ENCODE measurements around the gene CATSPERE.
"Not testable (repeated sequence)": the region's sequence is repeated elsewhere in the genome, so short reads cannot be mapped to it uniquely, and the experiment has no call there.

Gene CATSPERE

DNA sequence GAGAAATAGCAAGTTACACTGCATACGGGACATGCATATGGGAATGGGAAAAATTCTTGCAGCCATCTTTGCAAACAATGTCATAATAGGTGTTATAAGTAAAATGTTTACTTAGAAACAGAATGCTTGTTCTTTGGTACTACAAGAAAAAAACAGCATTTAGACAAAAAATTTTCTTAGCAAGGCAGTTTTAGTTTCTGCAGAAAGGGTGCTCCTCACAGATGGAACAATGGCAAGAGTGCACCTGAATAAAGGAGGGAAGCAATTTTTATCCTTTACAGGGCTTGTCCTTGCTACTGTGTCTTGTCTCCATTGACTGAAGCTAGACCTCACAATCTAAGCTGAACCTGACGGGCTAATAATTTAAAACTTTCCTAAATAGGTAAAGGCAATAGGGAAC is 112.7 kb downstream of the CATSPERE start:
- no peak for DNase-seq
- no peaks in the 10 kb centered on the region for H3K27me3 ChIP-seq
- TF ChIP-seq, protein P1, sequence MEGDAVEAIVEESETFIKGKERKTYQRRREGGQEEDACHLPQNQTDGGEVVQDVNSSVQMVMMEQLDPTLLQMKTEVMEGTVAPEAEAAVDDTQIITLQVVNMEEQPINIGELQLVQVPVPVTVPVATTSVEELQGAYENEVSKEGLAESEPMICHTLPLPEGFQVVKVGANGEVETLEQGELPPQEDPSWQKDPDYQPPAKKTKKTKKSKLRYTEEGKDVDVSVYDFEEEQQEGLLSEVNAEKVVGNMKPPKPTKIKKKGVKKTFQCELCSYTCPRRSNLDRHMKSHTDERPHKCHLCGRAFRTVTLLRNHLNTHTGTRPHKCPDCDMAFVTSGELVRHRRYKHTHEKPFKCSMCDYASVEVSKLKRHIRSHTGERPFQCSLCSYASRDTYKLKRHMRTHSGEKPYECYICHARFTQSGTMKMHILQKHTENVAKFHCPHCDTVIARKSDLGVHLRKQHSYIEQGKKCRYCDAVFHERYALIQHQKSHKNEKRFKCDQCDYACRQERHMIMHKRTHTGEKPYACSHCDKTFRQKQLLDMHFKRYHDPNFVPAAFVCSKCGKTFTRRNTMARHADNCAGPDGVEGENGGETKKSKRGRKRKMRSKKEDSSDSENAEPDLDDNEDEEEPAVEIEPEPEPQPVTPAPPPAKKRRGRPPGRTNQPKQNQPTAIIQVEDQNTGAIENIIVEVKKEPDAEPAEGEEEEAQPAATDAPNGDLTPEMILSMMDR (IDR thresholded peaks at IDR 0.05; ENCODE audit: low read depth, low read length): no peak
- no peak overlapping the region for H3K4me3 ChIP-seq (ENCODE audit: low read depth, low read length)
- H3K9me3 ChIP-seq: peaks cover 6% of the 10 kb centered on the region; the same call in 1 of the 2 replicates
- no peaks in the 10 kb centered on the region for H3K36me3 ChIP-seq
- H3K4me1 ChIP-seq: no peaks in the 10 kb centered on the region

DNA sequence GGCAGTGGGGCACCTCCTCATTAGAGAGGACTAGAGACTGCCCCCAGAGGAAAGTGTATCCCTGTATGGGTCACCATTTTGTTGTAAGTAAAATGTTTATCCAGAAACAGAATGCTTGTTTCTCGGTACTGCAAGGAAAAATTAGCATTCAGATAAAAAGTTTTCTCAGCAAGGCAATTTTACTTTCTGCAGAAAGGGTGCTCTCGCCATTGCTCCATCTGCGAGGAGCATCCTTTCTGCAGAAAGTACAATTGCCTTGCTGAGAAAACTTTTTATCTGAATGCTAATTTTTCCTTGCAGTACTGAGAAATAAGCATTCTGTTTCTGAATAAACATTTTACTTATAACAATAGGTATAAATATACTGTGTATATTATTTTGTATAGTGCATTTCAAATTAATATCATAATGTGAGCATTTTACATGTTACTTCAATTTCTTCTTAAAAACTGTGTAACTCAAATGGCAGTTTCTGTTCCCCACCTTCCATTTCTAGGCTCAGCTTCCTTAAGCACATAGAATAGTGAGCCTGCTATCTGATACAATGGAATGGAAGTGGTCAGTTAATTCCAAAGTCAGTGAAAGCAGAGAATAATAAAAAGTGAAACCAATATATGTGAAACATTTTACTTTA is 115.3 kb downstream of the CATSPERE start:
- Histone ChIP-seq H3K27me3 (no peaks in the 10 kb centered on the region), H3K36me3 (no peaks in the 10 kb centered on the region), H3K4me1 (no peaks in the 10 kb centered on the region), H3K9me3 (peaks cover 6% of the 10 kb centered on the region; the same call in 1 of the 2 replicates), H3K4me3 (ENCODE audit: low read depth, low read length) (no peak overlapping the region)
- DNase-seq: no peak
- TF ChIP-seq, protein P1 (IDR thresholded peaks at IDR 0.05; ENCODE audit: low read depth, low read length): no peak

DNA sequence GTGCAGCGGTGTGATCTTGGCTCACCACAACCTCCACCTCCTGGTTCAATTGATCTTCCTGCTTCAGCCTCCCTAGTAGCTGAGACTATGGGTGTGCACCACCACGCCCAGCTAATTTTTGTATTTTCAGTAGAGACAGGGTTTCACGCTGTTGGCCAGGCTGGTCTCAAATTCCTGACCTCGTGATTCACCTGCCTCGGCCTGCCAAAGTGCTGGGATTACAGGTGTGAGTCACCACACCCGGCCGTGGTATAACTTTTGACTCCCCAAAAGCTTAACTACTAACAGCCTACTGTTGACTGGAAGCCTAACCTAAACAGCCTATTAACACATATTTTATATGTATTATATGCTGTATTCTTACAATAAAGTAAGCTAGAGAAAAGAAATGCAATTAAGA is 117.1 kb downstream of the CATSPERE start:
- not testable (repeated sequence) for DNase-seq, H3K36me3 ChIP-seq, H3K9me3 ChIP-seq

DNA sequence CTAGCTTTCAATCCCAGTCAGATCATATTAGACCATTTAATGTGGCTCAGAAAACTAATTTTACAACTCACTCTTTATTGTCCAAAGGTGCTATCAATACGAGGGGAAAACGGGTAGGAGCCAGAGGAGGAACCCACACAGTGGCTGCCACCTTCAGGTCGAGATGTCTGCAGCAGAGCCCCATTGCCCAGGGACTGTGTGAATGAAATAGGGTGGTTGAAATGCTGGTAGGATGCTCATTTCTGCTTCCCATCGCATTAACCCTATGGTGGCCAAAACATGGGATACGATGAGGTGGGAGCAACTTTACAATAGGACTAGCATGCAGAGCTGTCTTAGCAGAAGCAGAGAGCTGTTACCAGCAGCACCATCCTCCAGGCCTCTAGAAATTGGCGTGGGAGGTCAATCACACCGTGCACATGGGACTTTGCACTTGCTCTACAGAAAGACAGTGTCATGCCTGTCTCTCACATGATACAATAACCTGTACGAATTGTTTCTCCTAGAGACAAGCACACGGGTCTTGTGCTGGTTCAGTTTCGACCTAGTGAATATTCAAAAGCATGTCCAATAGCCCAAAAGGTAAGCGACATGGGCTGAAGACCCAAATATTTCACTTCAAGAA is 122.4 kb downstream of the CATSPERE start:
- Histone ChIP-seq H3K4me1 (no peaks in the 10 kb centered on the region), H3K4me3 (ENCODE audit: low read depth, low read length) (no peak overlapping the region), H3K36me3 (no peaks in the 10 kb centered on the region), H3K9me3 (no peaks in the 10 kb centered on the region), H3K27me3 (no peaks in the 10 kb centered on the region)
- TF ChIP-seq, protein P1 (IDR thresholded peaks at IDR 0.05; ENCODE audit: low read depth, low read length): 0 out of 2 replicates have a peak, but pooled peaks have one; percentile 4
- no peak for DNase-seq

More for the DNA sequence above, 117.1 kb downstream of the CATSPERE start:
- H3K4me3 ChIP-seq (ENCODE audit: low read depth, low read length); H3K4me1 ChIP-seq; H3K27me3 ChIP-seq: not testable (repeated sequence)

DNA sequence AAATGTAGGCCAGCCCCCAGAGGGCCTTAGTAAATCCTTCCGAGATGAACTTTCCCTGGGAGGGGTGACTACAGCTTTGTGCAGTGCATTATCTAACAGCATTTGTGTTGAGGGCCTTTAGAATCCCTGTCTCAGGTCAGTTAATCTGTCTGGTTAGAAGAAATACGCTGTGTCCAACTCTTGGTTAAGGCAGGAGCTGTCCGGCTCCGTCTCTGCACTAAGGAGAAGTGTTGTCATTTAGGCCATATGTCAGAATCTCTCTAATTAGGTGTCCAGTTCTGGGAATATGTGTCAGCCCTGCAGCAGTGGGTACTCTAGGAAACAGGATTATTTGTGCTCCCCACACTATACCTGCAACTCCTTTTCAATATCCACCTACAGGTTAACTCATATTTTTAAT is 124.8 kb downstream of the CATSPERE start:
- Histone ChIP-seq H3K9me3 (no peaks in the 10 kb centered on the region), H3K4me3 (ENCODE audit: low read depth, low read length) (no peak overlapping the region), H3K27me3 (no peaks in the 10 kb centered on the region), H3K36me3 (no peaks in the 10 kb centered on the region), H3K4me1 (no peaks in the 10 kb centered on the region)
- no peak for DNase-seq
- TF ChIP-seq, protein P1 (IDR thresholded peaks at IDR 0.05; ENCODE audit: low read depth, low read length): no peak

DNA sequence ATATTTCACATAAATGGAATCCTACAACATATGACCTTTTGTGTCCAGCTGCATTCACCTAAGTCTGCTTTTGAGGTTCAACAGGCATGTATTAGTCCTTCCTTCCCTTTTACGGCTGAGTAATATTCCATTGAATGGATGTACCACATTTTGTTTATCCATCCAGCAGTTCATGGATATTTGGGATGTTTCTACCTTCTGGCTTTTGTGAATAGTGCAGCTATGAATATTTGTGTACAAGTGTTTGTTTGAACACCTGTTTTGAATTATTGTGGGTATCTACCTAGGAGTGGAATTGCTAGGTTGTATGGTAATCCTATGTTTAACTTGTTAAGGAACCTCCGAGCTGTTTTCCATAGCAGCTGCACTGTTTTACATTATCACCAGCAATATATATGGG is 129.6 kb downstream of the CATSPERE start:
- no peak for DNase-seq
- H3K4me3 ChIP-seq (ENCODE audit: low read depth, low read length): no peak overlapping the region
- no peaks in the 10 kb centered on the region for H3K4me1 ChIP-seq
- no peaks in the 10 kb centered on the region for H3K9me3 ChIP-seq
- H3K27me3 ChIP-seq: no peaks in the 10 kb centered on the region
- no peaks in the 10 kb centered on the region for H3K36me3 ChIP-seq
- TF ChIP-seq, protein P1 (IDR thresholded peaks at IDR 0.05; ENCODE audit: low read depth, low read length): no peak
